HG02852 (cell line): ENCODE measurements around the gene GATAD2A.
"Not testable (repeated sequence)": the region's sequence is repeated elsewhere in the genome, so short reads cannot be mapped to it uniquely, and the experiment has no call there.

Source experiments
- ATAC-seq: cut with Tn5 transposase; IDR thresholded peaks from one replicate; pipeline ENCODE4 v1.9.1; 2021; ENCODE audit warnings: mild to moderate bottlenecking, moderate library complexity; ENCODE audit not compliant: unreplicated experiment

GATAD2A gene

GRCh38 chr19:19387108-19387507, 18.4 kb upstream of the GATAD2A start:
- no peak for ATAC-seq

- no peak for ATAC-seq
Observed at GRCh38 chr19:19388568-19389555, 16.6 kb upstream of the GATAD2A start.

DNA sequence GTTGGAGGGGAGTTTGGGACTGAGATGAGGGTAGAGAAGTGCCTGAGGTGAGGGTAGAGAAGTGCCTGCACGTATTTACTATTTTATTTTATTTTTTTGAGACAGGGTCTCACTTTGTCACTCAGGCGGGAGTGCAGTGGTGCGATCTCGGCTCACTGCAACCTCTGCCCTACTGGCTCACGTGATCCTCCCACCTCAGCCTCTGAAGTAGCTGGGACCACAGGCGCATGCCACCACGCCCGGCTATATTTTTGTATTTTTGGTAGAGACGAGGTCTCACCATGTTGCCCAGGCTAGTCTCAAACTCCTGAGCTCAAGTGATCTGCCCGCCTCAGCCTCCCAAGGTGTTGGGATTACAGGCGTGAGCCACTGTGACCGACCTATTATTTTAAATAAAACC, 15.8 kb upstream of the GATAD2A start:
- ATAC-seq = not testable (repeated sequence)

DNA sequence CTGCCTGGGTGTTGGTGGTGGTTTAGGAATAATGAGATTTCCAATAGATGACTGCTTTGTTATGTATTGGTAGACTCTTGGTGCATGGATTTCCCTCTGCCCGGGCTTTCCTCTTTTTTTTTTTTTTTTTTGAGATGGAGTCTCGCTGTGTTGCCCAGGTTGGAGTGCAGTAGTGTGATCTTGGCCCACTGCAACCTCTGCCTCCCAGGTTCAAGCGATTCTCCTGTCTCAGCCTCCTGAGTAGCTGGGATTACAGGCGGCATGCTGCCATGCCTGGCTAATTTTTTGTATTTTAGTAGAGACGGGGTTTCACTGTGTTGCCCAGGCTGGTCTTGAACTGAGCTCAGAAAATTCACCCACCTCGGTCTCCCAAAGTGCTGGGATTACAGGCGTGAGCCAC, 11.1 kb upstream of the GATAD2A start:
- ATAC-seq = not testable (repeated sequence)

GRCh38 chr19:19399733-19400433, 5.6 kb upstream of the GATAD2A start:
- no peak for ATAC-seq

- no peak for ATAC-seq
Observed at GRCh38 chr19:19402656-19403372, 2.7 kb upstream of the GATAD2A start.

- ATAC-seq = no peak
Observed at GRCh38 chr19:19403373-19403901, 2.0 kb upstream of the GATAD2A start.

GRCh38 chr19:19405971-19406877, 749 bp downstream of the GATAD2A start:
- ATAC-seq = peak; percentile 27

DNA sequence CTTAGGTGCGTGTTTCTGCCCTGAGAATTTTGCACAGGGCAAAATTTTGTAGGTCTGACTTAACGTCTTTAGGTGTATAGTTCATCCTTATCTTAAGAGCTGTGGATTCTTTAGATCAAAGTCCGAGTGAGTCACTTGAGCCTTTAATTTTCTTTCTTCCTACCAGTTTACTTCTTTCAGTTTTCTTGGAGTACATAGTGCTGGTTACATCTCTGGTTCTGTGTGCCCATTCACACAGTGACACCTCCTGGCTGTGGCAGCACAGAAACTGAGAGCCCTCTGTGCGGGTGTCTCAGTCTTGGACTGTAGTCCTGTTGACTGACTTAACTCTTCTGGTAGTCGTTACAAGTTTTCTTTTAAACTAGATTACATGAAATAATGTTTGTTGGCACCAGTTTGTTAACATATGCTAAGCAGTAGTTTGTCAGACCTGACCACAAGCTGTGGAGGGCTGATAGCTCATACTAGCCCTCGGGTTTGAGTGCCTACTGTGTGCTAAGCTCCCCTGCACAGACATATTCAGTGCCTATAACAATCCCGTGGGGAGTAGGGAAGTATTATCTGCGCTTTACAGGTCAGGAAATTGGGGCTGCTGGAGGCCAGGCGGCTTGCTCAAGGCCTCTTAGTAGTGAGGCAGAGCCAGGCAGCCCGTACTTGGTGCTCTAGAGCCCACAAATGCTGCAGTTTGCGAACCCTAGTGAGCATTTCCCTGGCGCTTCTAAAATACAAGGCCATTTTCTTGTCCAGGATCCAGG, 1.6 kb downstream of the GATAD2A start:
- no peak for ATAC-seq

- no peak for ATAC-seq
Observed at GRCh38 chr19:19407633-19407930, 2.1 kb downstream of the GATAD2A start.

DNA sequence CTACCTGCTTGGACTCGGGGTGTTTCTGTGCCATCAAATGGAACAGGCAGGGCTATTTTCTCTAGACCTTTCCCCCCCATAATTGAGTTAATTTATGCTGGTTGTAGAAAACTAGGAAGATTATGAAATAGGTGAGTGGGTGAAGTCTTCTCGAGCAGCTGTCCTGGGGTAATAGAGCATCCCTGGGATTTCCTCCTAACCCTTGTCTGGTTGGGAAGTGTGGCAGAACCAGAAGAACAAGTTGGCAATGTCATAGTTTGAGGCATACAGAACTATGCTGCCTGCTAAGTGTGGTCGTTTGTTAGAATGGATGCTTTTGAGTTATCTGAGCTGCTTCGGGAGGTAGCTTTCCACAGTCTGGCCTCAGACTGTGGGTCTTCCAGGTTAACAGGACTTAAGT, 3.7 kb downstream of the GATAD2A start:
- no peak for ATAC-seq

GRCh38 chr19:19409631-19410030, 4.2 kb downstream of the GATAD2A start:
- ATAC-seq = no peak

DNA sequence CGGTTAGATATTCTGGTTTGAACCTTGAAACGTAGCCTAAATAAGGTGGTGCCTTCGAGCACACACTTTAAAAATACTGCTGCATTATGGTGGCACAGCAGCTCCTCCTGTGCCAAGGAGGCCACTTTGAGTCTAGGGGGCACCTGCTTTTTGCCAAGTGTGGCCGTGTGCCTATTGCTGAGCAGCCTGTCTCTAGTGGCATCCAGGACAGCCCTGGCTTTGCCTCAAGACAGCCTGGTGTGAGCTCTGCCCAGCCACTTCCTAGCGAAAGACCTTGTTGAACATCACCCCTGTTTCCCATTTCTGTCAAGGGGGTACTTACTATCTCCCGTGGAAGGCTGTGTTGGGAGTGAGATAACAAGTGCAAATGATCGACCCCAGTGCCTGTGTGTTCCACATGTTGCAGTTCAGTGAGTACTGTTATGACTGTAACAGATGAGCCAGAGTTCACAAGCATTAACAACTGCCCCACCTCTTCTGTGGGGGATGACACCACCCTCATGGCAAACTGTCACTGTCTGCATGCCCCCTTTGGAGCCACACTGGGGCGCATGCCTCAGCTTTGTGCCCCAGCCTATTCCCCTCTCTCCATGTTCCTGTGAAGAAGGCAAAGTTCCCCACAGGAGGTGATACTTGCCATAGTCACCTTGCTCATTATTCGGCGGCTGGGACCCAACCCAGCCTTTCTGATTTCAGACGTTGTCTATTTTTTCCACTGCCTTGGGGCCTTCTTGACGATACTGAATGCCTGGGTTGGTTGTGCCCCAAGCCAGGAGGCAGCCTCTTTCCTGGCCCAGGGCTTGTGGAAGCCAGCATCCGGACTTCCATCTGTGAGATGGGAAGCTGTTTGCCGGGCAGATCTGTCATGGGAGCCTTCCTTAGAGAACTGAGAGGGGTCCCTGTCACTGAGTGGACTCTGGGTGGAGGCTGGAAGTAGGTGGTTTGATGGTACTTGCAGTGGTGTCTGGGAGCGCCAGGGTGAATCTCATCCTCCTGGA, 5.4 kb downstream of the GATAD2A start:
- no peak for ATAC-seq

GRCh38 chr19:19416280-19416679, 10.8 kb downstream of the GATAD2A start:
- no peak for ATAC-seq

DNA sequence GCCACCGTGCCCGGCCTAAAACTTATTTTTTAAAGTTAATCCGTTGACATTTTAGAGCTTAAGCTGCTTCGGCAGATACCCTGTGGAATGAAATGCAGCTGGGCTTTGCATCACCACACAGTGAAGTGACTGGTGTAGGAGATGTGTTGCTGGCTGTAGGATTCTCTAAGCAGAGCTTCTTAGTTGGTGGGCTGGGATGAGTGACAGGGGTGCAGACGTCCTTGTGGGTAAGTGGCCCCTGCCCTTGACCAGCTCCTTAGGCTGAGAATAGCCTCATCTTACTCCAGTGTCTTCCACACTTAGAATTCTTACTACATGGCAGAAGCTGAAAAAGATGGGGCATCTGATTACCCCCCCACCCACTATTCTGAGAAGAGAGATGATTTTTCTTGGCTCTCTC, 11.6 kb downstream of the GATAD2A start:
- ATAC-seq = no peak

- ATAC-seq = no peak
Observed at GRCh38 chr19:19417628-19418245, 12.3 kb downstream of the GATAD2A start.

DNA sequence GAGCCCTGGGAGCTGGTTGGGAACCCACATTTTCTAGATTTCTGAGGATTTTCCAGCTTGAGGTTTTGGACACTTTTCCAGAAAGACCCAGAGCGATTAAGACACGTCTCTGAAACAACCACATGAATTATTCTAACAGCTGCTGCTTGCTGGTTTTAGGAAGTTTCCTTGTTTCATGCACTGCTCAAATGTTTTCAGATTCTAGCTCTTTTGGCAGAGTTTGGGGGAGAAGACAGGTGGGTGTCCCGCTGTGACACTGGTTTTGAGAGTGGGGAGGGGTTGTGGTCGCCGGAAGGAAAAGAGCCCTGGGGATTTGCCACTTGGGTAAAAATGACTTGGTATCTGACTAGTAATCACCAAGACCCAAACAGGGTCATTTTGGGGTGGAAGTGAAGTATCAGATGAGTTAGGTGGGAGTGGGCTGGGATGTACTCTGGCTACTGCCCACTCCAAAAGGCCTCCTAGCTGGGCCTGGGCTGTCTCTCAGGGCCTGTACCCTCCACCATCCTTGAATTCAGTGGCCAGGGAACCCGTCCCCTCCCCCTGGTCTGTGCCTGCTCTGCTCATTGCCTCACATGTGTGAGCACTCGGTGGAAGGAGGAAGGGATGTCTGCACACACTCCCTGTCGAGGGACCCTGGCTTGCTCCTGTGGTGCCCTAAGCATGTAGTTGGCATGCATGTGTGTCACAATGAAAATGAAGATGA, 13.2 kb downstream of the GATAD2A start:
- ATAC-seq = no peak
